Activated CD4-positive, alpha-beta T cell treated with anti-CD3 and anti-CD28 coated beads, Interleukin-2, amount 50 U/mL, for 48 hours (primary cell): Measurements from ENCODE around the gene TOM1L2.
"Not testable (repeated sequence)": the region's sequence is repeated elsewhere in the genome, so short reads cannot be mapped to it uniquely, and the experiment has no call there.

ENCODE experiments used
- DNase-seq, 2 experiments: peaks; one replicate each; pipeline ENCODE4 v3.0.0-alpha.2; 2020

Gene TOM1L2

GRCh38 chr17:17972126-17972951 lies at the start of gene TOM1L2, which contains the start of gene DRC3:
Gene TOM1L2, minus strand, starts transcription at chr17:17972400. Its CDS starts 87 bp downstream, at chr17:17972313.
Gene DRC3, plus strand, starts transcription at chr17:17972862. Its CDS starts 4,737 bp downstream, at chr17:17977599.
- DNase-seq = peak; percentile 100

GRCh38 chr17:18021372-18021771 lies 49.2 kb upstream of the TOM1L2 start:
- DNase-seq = no peak

- DNase-seq = no peak
Observed at GRCh38 chr17:18020971-18021370, 48.8 kb upstream of the TOM1L2 start.

- DNase-seq = no peak
Observed at GRCh38 chr17:18019838-18020154, 47.6 kb upstream of the TOM1L2 start.

- DNase-seq = no peak
Observed at GRCh38 chr17:18018411-18018921, 46.3 kb upstream of the TOM1L2 start.

- no peak for DNase-seq
Observed at GRCh38 chr17:18017958-18018357, 45.8 kb upstream of the TOM1L2 start.

GRCh38 chr17:18016426-18016825 lies 44.2 kb upstream of the TOM1L2 start:
- DNase-seq = no peak

GRCh38 chr17:18015593-18015992 lies 43.4 kb upstream of the TOM1L2 start:
- no peak for DNase-seq

- DNase-seq = no peak
Observed at GRCh38 chr17:18014006-18014405, 41.8 kb upstream of the TOM1L2 start.

- DNase-seq = no peak
Observed at GRCh38 chr17:18011286-18011685, 39.1 kb upstream of the TOM1L2 start.

- DNase-seq = no peak
Observed at GRCh38 chr17:18009609-18010420, 37.6 kb upstream of the TOM1L2 start.

- no peak for DNase-seq
Observed at GRCh38 chr17:18008496-18009268, 36.5 kb upstream of the TOM1L2 start.

GRCh38 chr17:18006495-18007239 lies 34.5 kb upstream of the TOM1L2 start:
- no peak for DNase-seq

- no peak for DNase-seq
Observed at GRCh38 chr17:18005496-18005895, 33.3 kb upstream of the TOM1L2 start.

GRCh38 chr17:18004884-18005305 lies 32.7 kb upstream of the TOM1L2 start:
- no peak for DNase-seq

- DNase-seq = no peak
Observed at GRCh38 chr17:18004345-18004744, 32.1 kb upstream of the TOM1L2 start.

- DNase-seq = no peak
Observed at GRCh38 chr17:18002171-18002570, 30.0 kb upstream of the TOM1L2 start.

- no peak for DNase-seq
Observed at GRCh38 chr17:18000030-18000408, 27.8 kb upstream of the TOM1L2 start.

GRCh38 chr17:17999364-18000029 lies 27.3 kb upstream of the TOM1L2 start:
- DNase-seq = no peak

- no peak for DNase-seq
Observed at GRCh38 chr17:17998934-17999333, 26.7 kb upstream of the TOM1L2 start.

GRCh38 chr17:17995887-17996286 lies 23.7 kb upstream of the TOM1L2 start:
- not testable (repeated sequence) for DNase-seq
